K562 (cell line): ENCODE data around the gene MAST4.

Experiments
- MEF2D ChIP-seq: conservative IDR thresholded peaks from 2 replicates; pipeline ENCODE4 v1.6.1; 2016; ENCODE audit warnings: low read depth, missing genetic modification characterization, missing compliant biosample characterization
- SMC3 ChIP-seq: conservative IDR thresholded peaks from 2 replicates; pipeline ENCODE4 v1.6.1; 2011; ENCODE audit warnings: low read depth, low read length, improper control_type of control experiment; ENCODE audit not compliant: insufficient read depth
- TRIM28 ChIP-seq: fragments of 450-650 bp; IDR thresholded peaks from 2 replicates; pipeline ENCODE4 v1.6.1; 2017
- ZNF175 ChIP-seq: fragments of 200-800 bp; sonication (Bioruptor generic); IDR thresholded peaks from 2 replicates; pipeline ENCODE4 v1.6.1; 2016; ENCODE audit warnings: low read depth, mild to moderate bottlenecking, missing genetic modification characterization, missing compliant biosample characterization

- TF ChIP-seq ZNF175 (CRISPR knock-in tag) (no peak), SMC3 (no peak), TRIM28 (no peak), MEF2D (tag) (no peak)
These were observed 33.3 kb downstream of the MAST4 start for GRCh38 chr5:66629446-66629845.
